T-helper 2 cell (primary cell): ENCODE results near the gene SUGCT.

Experiments
- DNase-seq, 5 experiments: peaks; one replicate each; pipeline versions ENCODE4 v3.0.0 to v3.0.0-alpha.2; 2012 to 2022

The SUGCT gene

GRCh38 chr7:40884241-40884640 lies 749.4 kb downstream of the SUGCT start:
- DNase-seq = no peak

- no peak for DNase-seq
Measured at GRCh38 chr7:40885503-40885902, 750.7 kb downstream of the SUGCT start.

GRCh38 chr7:40887099-40887498 lies 752.3 kb downstream of the SUGCT start:
- DNase-seq = no peak

- DNase-seq = no peak
Measured at GRCh38 chr7:40888499-40888898, 753.7 kb downstream of the SUGCT start.

- DNase-seq = no peak
Measured at GRCh38 chr7:40889099-40889498, 754.3 kb downstream of the SUGCT start.

GRCh38 chr7:40889539-40889938 lies 754.7 kb downstream of the SUGCT start:
- DNase-seq = no peak

GRCh38 chr7:40890088-40890692 lies 755.4 kb downstream of the SUGCT start:
- DNase-seq = no peak

GRCh38 chr7:40891232-40891631 lies 756.4 kb downstream of the SUGCT start:
- no peak for DNase-seq

- no peak for DNase-seq
Measured at GRCh38 chr7:40899151-40899550, 764.3 kb downstream of the SUGCT start.

GRCh38 chr7:40899636-40900507 lies 765.1 kb downstream of the SUGCT start:
- DNase-seq = no peak

GRCh38 chr7:40903872-40904271 lies 769.1 kb downstream of the SUGCT start:
- no peak for DNase-seq

GRCh38 chr7:40907286-40907685 lies 772.5 kb downstream of the SUGCT start:
- DNase-seq = no peak

GRCh38 chr7:40909346-40909980 lies 774.7 kb downstream of the SUGCT start:
- DNase-seq = no peak
